ENCODE measurements around the gene SHC3.

- TF ChIP-seq CTCF (IDR thresholded peaks at IDR 0.05 in 2 of 3, conservative IDR thresholded peaks at IDR 0.05 in 1 of 3; ENCODE audit: borderline replicate concordance in 1 of 3, insufficient read depth in 1 of 3, low read depth in 2 of 3, low read length in 2 of 3) (no peak), TCF7L2 (IDR thresholded peaks at IDR 0.05; ENCODE audit: borderline replicate concordance, extremely low read depth, insufficient read depth, insufficient read length) (no peak), MAX (IDR thresholded peaks at IDR 0.05) (no peak), POLR2A (IDR thresholded peaks at IDR 0.05; ENCODE audit: borderline replicate concordance, extremely low read depth, insufficient read depth, insufficient read length) (no peak), YY1 (IDR thresholded peaks at IDR 0.05; ENCODE audit: extremely low read depth, insufficient replicate concordance, low read depth, low read length) (no peak), ZNF274 (IDR thresholded peaks at IDR 0.05; ENCODE audit: low read depth, low read length) (no peak), EZH2 (IDR thresholded peaks at IDR 0.05) (no peak), REST (IDR thresholded peaks at IDR 0.05; ENCODE audit: low read depth) (no peak), ATF3 (IDR thresholded peaks at IDR 0.05) (no peak), POLR2AphosphoS5 (IDR thresholded peaks at IDR 0.05; ENCODE audit: low read depth, low read length) (no peak)
Observed at GRCh38 chr9:89225991-89226471, 47.4 kb upstream of the SHC3 start.

Measured in HCT116 (cell line).